Activated CD8-positive, alpha-beta memory T cell treated with anti-CD3 and anti-CD28 coated beads for 24 hours (primary cell): ENCODE results near the gene ISCA2.
"Not testable (repeated sequence)": the region's sequence is repeated elsewhere in the genome, so short reads cannot be mapped to it uniquely, and the experiment has no call there.

Experiments
- DNase-seq: peaks from one replicate; pipeline ENCODE4 v3.0.0-alpha.2; 2020

Gene ISCA2

DNA sequence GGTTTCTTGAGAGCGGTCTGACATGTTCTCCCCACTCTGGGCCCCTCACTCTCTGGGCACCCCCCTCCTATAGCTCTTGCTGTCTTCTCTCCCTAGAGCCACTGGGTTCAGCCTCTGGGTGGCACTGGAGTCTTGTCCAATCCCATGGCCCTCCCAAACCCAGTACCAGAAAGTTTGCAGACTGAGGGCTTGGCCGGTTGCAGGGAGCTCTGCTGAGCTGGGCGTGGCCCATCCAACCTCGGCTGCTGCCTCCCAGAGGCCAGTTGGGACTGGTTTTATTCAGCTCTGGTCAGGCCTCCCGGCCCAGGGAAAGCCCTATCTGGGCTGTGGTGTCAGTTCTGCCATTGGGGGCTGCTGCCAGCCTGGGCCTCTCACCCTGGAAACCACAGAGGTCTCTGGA, 37.9 kb downstream of the ISCA2 start:
- no peak for DNase-seq

DNA sequence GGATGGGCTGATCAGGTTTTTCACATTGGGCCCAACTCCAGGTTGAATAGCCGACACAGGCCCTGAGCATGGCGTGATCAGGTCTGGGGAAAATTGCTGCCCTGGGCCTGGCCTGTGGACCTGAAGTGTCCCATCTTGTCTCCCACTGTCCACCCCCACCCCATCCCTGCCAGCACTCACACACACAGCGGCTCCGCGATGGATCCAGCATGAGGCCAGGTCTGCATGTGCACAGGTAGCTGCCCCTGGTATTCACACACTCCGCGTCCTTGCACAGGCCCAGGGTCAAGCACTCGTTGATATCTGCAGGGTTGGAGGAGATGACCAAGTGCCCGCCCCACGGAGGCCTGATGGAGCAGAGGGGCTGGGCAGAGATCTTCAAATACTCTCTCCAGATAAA, 38.7 kb downstream of the ISCA2 start:
- DNase-seq = no peak

DNA sequence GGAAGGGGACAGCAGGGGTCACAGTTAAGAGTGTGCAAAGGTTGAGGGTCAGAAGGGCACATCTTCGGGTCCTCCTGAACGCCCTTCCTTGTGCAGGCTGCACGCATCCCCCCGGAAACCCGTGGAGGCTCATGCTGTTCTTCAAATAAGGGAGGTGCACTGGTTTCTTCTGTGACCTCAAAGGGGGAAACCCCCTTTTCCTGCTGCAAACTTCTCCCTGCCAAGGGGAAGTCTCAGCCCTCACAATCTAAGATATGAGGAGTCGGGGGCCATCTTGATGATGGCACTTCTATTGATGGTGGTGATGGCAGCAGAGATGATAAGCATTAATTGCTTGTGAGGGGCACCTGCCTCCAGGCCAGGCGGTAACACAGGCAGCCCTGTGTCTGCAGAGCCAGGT, 40.0 kb downstream of the ISCA2 start:
- DNase-seq = no peak

DNA sequence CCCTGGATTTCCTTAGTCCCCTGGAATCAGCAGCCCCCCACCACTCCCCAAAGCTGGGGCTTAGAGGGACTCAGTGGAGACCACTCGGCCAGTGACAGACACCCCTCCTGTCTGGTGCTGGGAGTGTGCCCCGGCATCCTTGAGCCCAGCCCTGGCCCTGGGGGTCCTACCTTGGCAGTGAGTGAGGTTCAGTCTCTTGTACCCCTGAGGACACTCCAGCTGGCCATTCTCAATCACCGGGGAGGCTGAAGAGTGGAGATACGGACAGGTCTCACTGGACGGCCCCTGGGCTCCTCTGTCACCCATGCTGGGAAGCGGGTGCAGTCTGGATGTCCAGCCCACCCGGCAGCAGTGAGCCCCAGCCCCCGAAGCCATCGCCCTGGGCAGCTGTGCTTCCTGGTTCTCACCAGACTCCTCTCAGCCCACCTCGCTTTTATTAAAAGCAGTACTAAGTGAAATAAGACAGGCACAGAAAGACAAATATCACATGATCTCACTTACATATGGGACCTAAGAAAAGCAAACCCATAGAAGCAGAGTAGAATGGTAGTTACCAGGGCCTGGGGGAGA, 42.3 kb downstream of the ISCA2 start:
- DNase-seq = no peak

DNA sequence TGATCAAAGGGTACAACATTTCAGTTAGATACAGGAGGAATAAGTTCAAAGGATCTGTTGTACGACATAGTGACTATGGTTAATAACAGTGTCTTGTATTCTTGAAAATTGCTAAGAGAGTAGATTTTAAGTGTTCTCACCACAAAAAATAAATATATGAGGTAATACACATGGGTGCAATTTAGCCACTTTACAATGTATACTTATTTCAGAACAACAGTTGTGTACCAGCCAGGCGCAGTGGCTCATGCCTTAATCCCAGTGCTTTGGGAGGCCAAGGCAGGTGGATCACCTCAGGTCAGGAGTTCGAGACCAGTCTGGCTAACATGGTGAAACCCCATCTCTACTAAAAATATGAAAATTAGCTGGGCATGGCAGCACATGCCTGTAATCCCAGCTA, 42.8 kb downstream of the ISCA2 start:
- not testable (repeated sequence) for DNase-seq

DNA sequence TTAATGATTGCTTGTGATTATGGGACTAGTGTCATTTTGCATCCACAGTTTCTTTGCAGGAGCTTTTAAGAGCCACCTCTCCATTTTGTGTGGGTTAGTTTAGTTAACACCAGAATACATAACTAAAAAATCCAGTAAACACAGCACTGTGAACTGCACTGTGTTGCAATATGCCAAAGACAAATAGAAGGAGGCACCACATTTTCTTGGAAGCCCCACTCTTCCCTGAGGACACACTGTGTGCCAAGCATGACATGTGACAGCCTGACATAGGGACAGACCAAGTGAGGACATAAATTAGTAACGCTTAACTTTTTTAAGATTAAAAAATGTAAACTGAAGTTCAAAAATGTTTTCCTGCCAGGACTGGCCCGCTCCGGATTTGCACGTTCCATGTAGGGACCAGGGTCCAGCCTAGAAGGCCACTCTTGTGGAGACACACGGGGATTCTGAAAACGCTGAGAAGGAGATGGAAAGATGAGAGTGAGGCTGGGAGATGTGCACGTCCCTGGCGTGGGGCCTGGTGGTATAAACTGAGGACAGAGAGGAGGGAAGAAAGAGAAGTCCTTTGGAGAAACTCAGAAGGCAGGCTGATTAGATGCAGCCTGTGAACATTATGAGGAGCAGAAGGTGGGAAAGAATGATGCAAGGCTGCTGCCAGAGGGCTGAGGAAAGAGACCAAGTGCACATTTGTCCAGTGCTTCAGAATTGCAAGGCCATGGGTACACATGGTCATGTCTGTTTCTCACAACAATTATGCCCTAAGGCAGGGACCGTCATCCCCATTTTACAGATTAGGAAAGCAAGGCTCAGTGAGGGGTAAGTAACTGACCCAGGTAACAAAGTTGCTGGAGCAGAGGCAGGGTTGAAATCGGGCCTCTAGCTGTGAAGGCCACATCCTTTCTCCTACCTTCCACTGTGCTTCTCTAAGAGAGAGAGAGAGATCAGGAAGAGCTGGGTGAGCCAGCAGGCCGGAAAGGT, 45.1 kb downstream of the ISCA2 start:
- no peak for DNase-seq

DNA sequence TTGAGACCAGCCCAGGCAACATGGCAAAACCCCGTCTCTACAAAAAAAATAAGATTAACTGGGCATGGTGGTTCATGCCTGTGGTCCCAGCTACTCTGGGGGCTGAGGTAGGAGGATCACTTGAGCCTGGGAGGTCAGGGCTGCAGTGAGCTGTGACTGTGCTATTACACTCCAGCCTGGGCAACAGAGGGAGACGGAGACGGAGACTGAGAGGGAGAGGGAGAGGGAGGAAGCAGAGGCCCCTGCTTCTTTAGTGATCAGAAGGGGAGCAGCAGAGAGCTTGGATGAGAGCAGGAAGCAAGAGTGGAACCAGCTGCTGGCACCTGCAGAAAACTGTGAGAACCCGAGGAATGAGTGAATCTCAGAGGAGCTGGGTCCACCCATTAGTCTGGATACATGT, 45.9 kb downstream of the ISCA2 start:
- DNase-seq = no peak

DNA sequence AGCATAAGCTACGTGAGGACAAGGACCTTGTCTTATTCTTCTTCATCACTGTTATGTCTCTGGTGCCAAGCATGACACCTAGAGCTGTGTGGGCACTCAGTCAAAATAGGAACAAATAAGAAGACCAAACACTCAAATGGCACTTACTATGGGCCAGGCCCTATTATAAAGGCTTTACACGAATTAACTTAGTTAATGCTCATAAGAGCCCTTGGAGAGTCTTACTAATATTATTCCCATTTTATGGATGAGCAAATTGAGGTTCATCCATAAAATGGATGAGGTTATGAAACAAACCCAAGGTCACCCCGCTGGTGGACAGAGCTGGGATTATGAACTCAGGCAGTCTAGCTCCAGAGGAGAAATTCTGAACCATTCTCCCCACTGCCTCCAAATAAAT, 47.7 kb downstream of the ISCA2 start:
- no peak for DNase-seq

DNA sequence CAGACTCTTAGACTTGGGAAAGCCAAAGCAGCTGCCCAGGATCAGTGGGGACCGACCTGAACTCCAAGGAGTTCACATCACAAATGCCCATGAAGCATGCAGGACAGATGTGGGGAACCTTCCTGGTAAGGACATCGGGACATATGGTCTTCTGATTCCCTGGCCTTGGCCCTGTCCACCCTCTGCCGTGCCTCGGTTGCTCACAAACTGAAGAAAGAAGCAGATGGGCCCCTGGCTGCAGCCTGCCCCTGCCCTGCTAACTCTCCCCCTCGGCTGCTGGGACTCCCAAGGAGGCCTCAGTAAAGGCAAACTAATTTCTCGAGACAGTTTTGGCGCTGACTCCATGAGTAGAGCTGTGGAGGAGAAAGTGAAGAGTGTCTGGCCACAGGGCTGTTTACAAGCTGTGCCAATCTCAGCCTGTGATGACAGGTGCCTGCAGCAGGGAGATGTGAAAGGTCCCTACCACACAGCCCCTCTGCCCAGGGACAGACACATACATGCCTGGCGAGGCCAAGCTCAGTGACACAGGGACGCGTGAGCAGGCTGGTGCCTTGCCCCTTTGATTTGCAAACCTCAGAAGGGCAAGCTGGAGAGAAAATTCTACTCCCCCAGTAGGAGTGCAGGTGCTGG, 48.6 kb downstream of the ISCA2 start:
- no peak for DNase-seq

DNA sequence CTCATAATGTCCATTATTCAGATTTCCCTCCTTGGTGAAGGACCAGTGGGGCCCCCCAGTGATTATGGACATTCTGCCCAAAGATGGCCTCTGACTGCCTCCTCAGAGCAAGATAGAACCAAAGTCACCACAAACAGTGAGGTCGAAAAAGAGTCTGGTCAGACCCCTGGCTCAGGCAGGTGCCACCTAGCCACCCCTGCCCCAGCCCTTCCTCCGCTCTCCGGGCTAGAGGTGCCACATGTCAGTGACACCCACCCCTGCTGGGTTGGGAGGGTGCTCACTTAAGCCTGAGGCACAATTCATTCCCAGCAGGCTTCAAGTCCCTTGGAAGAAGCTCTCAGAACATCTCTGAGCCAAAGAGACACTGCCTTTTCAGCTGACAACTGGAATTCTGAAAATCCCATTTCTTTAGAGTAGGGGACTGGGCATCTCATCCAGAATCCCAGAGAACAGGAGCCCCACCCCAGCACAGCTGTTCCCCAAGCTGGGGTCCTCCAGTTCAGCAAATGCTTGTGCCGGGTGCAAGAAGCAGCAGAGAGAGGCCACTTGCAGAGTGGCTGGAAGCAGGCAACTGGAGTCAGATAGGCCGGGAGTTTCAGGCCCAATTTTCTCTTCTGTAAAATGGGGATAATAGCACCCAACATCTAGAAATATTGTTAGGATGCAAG, 50.3 kb downstream of the ISCA2 start:
- no peak for DNase-seq

DNA sequence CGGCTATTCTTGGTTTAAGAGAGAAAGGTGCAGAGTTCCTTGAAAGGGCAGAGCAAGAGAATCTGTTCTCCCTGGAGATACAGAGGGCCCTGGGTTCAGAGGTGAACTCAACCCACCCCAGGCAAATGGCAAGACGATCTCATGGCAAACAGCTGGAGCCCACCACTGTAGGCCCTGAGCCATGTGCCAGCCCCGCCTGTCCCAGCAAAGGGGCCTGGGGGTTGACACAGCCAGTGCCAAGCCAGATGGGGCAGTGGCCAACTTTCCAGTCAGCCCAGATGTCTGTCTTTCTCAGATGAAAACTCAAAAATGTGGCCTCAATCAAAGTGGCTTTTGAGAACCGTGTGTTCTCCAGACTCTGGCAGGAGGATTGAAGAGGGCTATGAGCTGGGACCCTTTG, 51.8 kb downstream of the ISCA2 start:
- DNase-seq = no peak

DNA sequence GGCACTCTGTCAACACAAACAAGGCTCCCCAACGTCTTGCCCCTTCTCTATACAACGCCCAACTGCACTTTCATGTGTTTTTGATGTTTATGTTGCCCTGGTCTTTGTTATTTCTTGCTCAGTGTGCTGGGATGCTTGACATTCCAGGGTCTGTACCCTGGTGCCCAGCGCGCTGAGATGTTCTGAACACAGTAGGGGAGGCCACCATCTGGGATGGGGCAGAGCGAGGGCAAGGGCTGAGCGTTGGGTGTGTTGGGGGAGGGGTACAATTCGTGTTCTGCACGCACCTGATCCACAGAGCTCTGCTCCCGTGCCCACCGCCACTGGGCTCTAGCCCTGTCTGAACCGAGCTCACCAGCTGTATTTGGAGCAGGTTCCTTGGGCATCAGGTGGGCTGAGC, 52.9 kb downstream of the ISCA2 start:
- no peak for DNase-seq
